ENCODE data around the gene ALOX5AP.
"Not testable (repeated sequence)": the region's sequence is repeated elsewhere in the genome, so short reads cannot be mapped to it uniquely, and the experiment has no call there.

The ALOX5AP gene

DNA sequence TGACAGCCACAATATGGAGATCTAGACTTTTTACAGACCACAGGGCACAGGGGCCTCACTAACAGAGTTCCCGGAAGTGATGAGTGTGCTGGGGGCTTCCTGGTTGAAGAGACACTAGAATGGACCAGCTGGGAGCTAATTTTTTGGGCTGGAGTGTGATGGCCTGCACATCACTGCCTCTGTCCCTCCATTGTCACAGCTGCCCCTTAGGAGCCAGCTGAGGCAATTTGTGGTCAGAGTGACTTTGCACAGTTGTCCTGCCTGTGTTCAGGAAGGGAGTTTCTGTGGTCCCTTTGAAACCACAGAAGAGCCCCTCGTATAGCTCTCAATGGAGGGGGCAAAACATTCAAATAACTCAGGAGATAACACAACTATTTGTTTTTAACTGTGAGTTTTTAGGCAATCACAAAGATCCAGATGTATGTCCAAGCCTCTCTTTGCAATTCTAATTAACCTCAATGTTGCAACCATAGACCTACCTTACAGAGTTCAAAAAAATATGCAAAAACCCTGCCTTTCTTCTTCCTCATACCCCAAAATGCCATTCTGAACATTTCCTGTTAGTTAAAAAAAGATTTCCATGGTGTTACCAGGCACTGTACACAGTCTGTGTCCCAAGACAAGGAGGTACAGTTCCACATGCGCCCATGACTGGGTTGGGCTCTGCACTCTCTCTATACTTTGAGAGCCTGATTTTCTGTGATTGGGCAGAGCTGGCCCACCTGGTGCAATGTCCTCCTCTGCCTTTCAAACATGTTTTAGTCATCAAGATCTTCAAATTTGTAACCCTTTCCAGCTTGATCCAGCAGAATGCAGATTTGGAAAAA, 2.4 kb downstream of the ALOX5AP start:
- FAIRE-seq (no peak), DNase-seq (ENCODE audit: low spot score) (no peak)

DNA sequence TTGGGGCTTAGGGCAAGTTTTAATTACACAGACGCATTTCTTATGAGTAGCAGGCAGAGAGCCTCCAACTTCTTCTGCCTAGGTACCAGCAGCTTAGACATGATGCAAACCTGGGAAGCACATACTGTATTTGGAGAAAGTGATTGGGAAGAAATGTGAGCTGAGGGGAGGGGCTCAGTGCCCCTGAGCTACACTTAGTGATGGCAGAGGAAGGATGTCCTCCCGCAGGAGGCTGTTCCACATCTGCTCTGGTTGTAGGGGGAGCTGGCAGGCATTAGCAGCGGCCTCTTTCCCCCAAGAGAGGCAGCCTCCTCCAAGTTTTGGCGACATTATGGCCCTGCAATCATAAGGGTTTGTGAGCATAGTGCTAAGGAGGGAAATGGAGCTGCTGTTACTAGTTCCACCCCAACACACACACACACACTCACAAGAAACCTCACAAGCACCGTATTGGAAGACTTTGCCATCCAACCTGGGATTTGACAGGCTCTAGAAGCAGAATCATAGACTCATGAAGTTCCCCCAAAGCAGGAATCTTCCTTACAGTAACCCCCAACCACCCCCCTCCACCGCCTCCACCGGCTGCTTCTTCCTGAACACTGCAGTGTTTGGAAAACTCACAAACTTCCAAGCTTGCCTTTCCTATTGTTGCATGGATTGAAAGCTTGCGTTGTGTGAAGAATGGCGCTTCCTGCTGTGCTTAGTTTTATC, 3.3 kb downstream of the ALOX5AP start:
- no peak for DNase-seq (ENCODE audit: low spot score)
- no peak for FAIRE-seq

GRCh38 chr13:30739237-30739528, 3.8 kb downstream of the ALOX5AP start:
- DNase-seq (ENCODE audit: low spot score) (no peak), FAIRE-seq (no peak)

GRCh38 chr13:30739761-30740642, 4.7 kb downstream of the ALOX5AP start:
- peak; percentile 92 for DNase-seq (ENCODE audit: low spot score)
- FAIRE-seq: peak; percentile 93

DNA sequence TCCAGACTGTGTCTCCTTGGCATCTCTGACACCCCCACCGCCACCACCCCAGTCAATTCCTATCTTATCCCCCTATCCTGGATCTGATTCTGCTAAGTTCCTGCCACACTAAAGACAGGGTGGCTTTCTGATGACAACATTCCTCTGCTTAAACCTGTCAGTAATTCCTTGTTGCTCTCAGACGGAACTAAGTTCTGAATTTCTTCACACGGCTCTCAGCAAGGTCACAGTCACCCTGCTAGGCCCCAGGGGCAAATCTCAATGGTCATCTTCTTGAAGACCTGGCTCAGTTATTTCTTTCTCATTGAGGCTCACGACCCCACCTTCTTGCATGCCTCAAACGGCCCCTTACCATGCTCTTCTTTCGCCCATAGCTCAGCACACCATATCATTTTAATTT, 7.6 kb downstream of the ALOX5AP start:
- DNase-seq (ENCODE audit: low spot score): no peak
- FAIRE-seq: no peak

DNA sequence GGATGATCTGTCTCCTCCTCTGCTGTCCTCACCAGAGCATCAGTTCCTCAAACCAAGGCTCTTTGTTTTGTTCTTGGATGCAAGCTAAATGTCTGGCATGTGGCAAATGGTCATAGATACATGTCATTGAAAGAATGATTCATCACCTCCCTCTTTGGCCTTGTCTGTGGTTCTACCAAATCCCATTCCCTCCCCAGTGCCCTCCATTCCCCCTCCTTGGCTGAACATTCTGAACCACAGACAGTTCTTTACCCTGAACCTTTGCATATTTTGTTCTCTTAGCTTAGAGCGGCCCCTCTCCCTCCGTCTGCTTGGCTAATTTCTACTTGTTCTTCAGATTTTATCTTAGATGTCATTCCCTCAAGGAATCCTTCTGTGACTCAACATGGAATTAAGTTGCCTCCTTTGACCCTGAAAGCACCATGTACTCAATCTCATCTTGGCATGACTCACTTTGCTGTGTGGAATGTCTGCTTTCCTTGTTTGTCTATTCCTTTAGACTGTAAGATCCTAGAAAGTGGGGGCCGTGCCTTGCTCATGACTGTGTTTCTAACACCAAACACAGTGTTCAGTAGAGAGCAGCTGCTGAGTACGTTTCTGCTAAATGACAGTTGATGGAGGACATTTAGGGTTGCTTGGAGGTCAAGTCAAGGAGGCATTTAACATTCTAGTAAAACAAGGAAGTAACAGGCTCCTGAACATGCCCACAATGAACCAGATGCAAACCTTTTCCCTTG, 8.1 kb downstream of the ALOX5AP start:
- DNase-seq (ENCODE audit: low spot score) (peak; percentile 99), FAIRE-seq (peak; percentile 96)

- FAIRE-seq (peak; percentile 78), DNase-seq (ENCODE audit: low spot score) (peak; percentile 88)
These were observed 8.8 kb downstream of the ALOX5AP start for GRCh38 chr13:30744056-30744680.

GRCh38 chr13:30744681-30745077, 9.3 kb downstream of the ALOX5AP start:
- FAIRE-seq: no peak
- DNase-seq (ENCODE audit: low spot score): no peak

DNA sequence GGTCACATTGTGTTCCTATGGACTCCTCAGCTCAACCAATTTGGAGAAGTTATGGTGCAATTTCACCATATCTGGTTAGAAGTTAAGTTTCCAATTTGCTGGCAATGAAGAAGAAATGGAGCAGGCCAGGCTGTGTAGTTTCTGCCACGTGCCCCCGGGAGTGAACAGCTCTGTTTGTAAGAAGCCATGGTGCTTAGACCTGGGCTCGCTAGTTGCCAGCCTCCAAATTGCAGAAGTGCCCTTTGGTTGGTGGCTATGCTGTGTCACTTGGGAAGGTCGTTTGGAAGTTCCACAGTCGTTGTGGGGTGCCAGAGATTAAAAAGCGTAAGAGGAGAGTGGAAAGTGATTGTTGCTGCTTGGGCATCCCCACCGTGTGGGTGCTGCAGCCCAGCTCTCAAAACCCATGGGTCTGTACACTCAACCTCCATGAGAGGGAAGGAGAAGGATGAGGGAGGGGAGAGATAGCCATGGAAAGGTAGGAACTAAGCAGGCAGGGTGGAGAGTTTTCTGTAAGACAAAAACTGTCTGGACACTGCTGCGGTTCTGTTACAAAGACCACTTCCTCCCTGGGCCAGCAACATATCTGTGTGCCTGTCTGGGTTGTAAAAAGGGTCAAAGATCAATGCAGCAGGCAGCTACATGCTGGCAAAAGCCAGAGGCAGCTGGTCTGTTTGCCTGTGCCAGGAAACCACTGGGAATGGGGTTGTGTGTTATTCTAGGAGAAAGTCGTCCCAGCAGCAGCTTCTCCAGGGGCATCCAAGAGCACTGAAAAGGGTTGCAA, 10.8 kb downstream of the ALOX5AP start:
- DNase-seq (ENCODE audit: low spot score) (no peak), FAIRE-seq (no peak)

GRCh38 chr13:30746791-30747190, 11.4 kb downstream of the ALOX5AP start:
- no peak for DNase-seq (ENCODE audit: low spot score)
- no peak for FAIRE-seq

- DNase-seq (ENCODE audit: low spot score); FAIRE-seq: not testable (repeated sequence)
These were observed 12.5 kb downstream of the ALOX5AP start for GRCh38 chr13:30747845-30748244.

DNA sequence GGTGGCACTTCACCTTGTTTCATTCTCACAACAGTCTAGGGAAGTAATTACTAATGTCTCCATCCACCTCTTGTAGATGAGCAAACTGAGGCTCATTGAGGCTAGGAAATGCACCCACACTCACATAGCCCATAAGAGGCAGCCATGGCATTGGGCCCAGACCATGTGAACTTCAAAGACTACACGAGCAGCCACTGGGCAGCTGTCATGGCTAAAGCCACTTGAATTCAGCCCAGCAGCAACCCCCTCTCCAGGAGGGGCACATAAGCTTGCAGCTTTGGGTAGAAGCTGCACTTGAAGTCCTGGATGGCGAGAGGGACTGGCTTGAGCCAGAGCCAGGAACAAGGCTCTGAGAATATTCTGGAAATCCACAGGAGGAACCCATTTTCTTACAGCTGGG, 13.4 kb downstream of the ALOX5AP start:
- FAIRE-seq (no peak), DNase-seq (ENCODE audit: low spot score) (no peak)

DNA sequence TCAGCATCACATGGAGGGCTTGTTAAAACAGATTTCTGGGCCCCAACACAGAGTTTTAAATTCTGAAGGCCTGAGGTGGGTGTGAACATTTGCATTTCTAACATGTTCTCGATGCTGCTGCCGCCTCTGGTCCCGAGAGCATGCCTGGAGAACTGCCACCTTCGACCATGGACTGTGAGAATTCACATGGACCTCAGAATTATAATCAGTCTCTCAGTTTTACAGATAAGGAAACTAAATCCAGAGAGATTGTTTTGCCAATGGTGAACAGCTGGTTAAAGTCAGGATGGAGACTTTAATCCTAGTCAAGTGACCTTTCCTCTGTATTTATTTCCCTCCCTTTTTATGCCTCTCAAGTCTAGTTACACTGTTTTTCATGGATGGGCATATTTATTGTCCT, 14.7 kb downstream of the ALOX5AP start:
- DNase-seq (ENCODE audit: low spot score) (no peak), FAIRE-seq (no peak)

DNA sequence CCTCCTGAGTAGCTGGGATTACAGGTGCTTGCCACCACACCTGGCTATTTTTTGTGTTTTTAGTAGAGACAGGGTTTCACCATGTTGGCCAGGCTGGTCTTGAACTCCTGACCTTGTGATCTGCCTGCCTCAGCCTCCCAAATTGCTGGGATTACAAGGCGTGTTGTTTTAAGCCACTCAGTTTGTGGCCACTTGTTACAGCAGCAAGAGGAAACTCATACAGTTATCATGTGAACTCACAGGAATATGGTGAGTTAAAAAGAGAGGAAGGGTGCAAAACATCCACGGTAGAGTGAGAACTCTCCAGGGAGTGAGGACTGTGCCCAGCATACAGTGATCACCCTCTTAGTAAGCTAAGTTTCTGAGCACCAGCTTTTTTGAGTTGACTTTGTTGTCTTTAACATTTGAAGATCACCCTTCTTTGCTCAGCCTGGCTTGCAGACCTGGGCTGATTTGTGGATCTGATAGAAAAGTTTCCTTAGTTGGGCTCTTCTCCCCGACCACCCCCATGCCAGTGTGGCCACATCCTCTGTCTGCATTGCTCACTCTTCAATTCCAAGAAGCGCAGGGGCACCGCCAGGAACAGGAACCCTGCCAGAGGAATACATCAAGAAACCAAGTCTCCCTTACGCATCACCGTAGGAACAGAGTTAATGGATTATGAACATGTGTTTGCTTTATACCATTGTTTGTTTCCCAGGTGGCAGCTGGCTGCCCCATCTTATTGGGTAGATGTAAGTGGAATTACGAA, 16.0 kb downstream of the ALOX5AP start:
- DNase-seq (ENCODE audit: low spot score) (no peak), FAIRE-seq (no peak)

DNA sequence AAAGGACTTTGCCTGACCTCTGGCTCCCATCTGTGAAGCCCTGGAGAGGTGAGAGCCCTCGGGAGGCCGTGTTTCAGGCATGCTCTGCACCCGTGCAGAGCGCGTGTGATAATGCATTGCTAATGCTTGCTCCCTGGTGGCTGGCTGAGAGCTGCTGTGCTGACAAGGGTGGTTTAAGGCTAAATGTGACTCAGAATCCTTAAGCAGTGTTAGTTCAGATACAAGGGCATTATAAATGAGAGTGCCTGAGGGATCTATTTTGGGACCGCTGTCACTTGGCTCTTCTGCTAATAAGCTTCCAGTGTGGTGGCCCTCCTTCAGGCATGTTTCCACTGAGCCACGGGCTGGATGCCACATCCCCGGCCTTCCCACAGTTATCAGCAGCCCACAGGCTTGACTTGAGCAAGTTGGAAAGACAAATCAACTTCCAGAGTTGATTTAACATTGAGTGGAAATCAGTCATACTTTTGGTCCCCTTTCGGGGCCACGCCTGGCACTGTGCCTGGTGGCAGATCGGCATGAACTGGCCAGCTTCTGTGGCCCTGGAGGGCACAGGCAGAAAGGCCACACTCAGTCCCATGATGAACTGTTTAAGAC, 17.0 kb downstream of the ALOX5AP start:
- FAIRE-seq (no peak), DNase-seq (ENCODE audit: low spot score) (no peak)

DNA sequence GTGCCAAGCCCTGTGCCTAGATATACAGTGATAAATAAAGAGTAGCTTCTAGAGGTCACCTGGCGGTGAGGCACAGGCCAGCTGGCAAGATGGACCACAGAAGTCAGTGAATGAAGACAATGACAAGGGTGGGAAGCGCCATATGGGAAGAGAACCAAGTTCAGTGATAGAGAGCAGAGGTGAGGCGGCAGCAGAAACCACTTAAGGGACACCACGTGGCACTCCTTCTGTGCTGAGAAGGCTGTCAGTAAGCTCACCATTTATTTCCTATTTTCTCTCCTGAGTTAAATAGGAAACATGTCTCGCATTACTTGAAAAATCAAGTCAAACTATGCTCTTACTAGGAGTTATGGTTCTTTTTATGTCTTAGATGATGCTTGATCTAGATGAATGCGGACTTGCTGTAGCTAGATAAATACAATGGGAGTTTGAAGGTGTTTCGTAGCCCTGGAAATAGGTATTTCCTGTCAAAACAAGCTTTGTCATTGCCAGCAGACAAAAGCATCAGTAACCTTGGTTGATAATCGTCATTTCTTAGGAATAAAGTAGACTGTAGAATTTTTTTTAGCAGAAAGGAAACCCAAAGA, 17.8 kb downstream of the ALOX5AP start:
- FAIRE-seq (no peak), DNase-seq (ENCODE audit: low spot score) (no peak)

- DNase-seq (ENCODE audit: low spot score): no peak
These were observed 20.3 kb downstream of the ALOX5AP start for GRCh38 chr13:30755678-30756077.

GRCh38 chr13:30757026-30757742, 21.8 kb downstream of the ALOX5AP start:
- FAIRE-seq (no peak), DNase-seq (ENCODE audit: low spot score) (no peak)

More at GRCh38 chr13:30755678-30756077, 20.3 kb downstream of the ALOX5AP start:
- FAIRE-seq: no peak

Measured in RCC 7860 (cell line).